ENCODE results near the gene PERP.

The PERP gene

DNA sequence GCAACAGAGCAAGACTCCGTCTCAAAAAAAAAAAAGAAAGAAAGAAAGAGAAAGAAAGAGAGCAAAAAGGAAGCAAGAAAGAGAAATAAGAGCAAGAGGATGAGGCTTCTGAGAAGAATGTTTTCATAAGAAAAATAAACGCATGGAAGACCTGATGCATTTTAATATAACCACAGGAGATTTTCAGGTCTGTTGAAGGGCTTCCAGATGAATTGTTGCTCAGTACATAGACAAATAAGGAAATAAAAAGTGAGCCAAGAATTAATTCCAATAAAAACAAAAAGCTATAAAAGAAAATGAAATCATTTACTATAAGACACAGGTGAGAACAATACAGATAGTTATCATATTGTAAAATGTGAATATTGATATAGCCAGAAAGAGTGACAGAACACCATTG lies 43.5 kb downstream of the PERP start:
- DNase-seq, result no peak

DNA sequence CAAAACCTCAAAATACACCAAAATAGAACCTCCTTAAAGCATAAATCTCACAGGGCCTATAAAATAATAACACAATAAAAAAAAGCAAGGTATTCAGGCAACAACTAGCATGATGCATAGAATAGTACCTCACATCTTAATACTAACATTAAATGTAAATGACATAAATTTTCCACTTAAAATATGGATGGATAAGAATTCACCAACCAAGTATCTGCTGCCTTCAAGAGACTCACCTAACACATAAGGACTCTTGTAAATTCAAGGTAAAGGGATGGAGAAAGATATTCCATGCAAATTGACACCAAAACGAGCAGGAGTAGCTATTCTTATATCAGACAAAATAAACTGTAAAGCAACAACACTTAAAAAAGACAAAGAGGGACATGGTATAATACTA lies 52.2 kb downstream of the PERP start:
- no peak for DNase-seq

DNA sequence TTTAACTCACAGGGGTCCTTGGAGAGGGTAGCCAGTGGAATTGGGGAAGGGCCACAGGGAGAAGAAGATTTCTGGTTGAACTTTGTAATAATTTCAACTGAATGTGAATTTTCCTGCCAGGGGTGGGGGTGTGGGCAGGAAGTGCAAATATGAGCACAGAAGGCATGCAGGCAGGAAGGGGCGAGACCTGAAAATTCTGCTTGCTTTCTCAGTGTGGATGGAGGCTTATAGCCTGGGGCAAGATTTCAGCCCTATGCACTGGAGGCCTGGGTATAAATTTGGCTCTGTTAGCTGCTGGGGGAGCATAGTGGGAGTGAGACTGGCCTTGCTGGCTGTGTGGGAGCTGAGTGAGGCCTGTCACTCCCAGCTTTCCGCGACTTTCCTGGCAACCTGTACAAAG lies 54.4 kb downstream of the PERP start:
- no peak for DNase-seq

DNA sequence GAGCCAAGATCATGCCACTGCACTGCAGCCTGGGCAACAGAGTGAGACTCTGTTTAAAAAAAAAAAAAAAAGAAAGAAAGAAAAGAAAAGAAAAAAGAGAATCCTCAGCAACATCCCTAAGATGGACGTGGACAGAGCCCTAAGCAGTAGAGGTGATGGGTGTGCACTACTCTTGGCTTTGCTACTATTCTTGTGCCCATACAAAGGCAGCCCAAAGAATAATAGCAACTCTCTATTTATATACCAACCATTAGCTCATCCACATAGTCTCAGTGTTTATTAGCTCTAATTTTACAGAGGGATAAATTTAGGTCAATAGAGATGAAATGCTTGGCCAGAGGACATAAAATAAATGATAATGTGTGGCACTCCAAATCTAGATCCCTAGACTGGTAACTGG lies 62.2 kb downstream of the PERP start:
- no peak for DNase-seq

DNA sequence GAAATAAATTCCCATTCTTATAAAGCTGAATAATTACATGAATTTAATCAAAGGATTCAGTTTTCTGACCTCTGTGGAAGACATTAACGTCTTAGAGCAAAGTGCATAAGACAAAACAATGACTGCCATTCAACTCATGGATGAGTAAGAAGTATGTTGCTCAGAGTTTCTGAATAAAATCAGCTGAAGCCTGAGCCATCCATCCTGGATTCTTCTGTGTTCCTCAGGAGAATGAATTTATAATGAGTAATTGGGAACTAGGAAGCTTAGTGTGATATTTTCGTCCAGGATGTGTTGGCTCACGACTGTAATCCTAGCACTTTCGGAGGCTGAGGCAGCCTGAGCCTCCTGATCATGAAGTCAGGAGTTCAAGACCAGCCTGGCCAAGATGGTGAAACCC lies 62.8 kb downstream of the PERP start:
- no peak for DNase-seq

All from anterior cingulate cortex (tissue), 58 donors.